GM12878 (cell line): ENCODE results near the gene EIF5. TPM values are rescaled to one million over a fixed set of nuclear protein-coding genes. Genes with fewer than 3 reads are reported as not detected.

Experiments used
- ATAC-seq: fragments of 200-7000 bp; cut with Tn5 transposase; 3 replicates; pipeline ENCODE4 v1.9.1; 2020; ENCODE audit warnings: mild to moderate bottlenecking, moderate library complexity
- BruUV-seq: library from RNA; stranded (reverse); fragments of 400-500 nt; replicated peaks from 2 replicates; lab custom pipeline; 2021; lab: Mats Ljungman, UMichigan
- CTCF ChIA-PET: fragments of 300-600 bp; sonication (Branson Sonifier 250); formaldehyde crosslinking; extraction: SDS; loops from one replicate; lab custom pipeline; 2021; ENCODE audit warnings: inconsistent platforms; lab: Yijun Ruan, JAX
- POLR2A ChIA-PET: fragments of 350-600 bp; formaldehyde crosslinking; extraction: SDS; loops from one replicate; lab custom pipeline; 2021; ENCODE audit warnings: inconsistent platforms; lab: Charles Lee
- RAD21 ChIA-PET: fragments of 300-600 bp; sonication (Branson Sonifier 250); formaldehyde crosslinking; loops from one replicate; lab custom pipeline; 2023; ENCODE audit warnings: antibody characterized with exemption; ENCODE audit not compliant: unreplicated experiment; lab: Charles Lee
- SMC1A ChIA-PET: fragments of 300-600 bp; sonication (Branson Sonifier 250); formaldehyde crosslinking; loops from one replicate; lab custom pipeline; 2023; ENCODE audit not compliant: unreplicated experiment, uncharacterized antibody; lab: Charles Lee
- DNase-seq: peaks from one replicate; pipeline ENCODE4 v3.0.0-alpha.2; 2011; ENCODE audit warnings: low read depth, low spot score
- FAIRE-seq: peaks from 3 replicates; lab custom pipeline; 2011; peaks lifted over from hg19 to GRCh38; lab: Jason Lieb, UNC
- H2AFZ ChIP-seq: 2 replicates; pipeline ENCODE4 v1.6.0; 2011; ENCODE audit warnings: low read depth, low read length, control low read depth; ENCODE audit not compliant: control insufficient read depth
- H3K27ac ChIP-seq: 2 replicates; pipeline ENCODE4 v1.5.1; 2011; ENCODE audit warnings: control low read depth; ENCODE audit not compliant: control insufficient read depth, insufficient read depth
- H3K27me3 ChIP-seq, 2 experiments: replicated peaks in 1 of 2; 2 replicates each; pipeline versions ENCODE4 v1.6.0 to v1.6.1; 2011; ENCODE audit warnings: low read length in 1 of 2; ENCODE audit not compliant: control insufficient read depth in 2 of 2, insufficient read depth in 2 of 2
- H3K36me3 ChIP-seq, 2 experiments: 2 replicates each; pipeline ENCODE4 v1.5.1; 2011; ENCODE audit warnings: low read length in 1 of 2; ENCODE audit not compliant: control insufficient read depth in 2 of 2, insufficient read depth in 2 of 2
- H3K4me1 ChIP-seq: 2 replicates; pipeline ENCODE4 v1.6.1; 2011; ENCODE audit warnings: mild to moderate bottlenecking, low read length, moderate library complexity, mixed read lengths; ENCODE audit not compliant: control insufficient read depth, insufficient read depth
- H3K4me2 ChIP-seq: 2 replicates; pipeline ENCODE4 v1.6.0; 2011; ENCODE audit warnings: control low read depth; ENCODE audit not compliant: control insufficient read depth, insufficient read depth
- H3K4me3 ChIP-seq: fragments of 200-600 bp; sonication (generic); 2 replicates; pipeline ENCODE4 v1.5.1; 2016
- H3K79me2 ChIP-seq: 2 replicates; pipeline ENCODE4 v1.6.0; 2011; ENCODE audit warnings: low read length; ENCODE audit not compliant: control insufficient read depth, insufficient read depth
- H3K9ac ChIP-seq: 2 replicates; pipeline ENCODE4 v1.8.0; 2011; ENCODE audit warnings: low read length, control low read depth, mixed read lengths; ENCODE audit not compliant: control insufficient read depth, insufficient read depth
- H3K9me3 ChIP-seq: replicated peaks from 3 replicates; pipeline ENCODE4 v1.5.1; 2011; ENCODE audit warnings: mild to moderate bottlenecking, low read length; ENCODE audit not compliant: control insufficient read depth, insufficient read depth
- H4K20me1 ChIP-seq: 2 replicates; pipeline ENCODE4 v1.6.0; 2011; ENCODE audit not compliant: control insufficient read depth, insufficient read depth
- ETV6 ChIP-seq, 2 experiments: fragments of 450-650 bp in 1 of 2; IDR thresholded peaks in 1 of 2; conservative IDR thresholded peaks in 1 of 2; 2 replicates each; pipeline ENCODE4 v1.6.1; 2014; ENCODE audit warnings: antibody characterized with exemption in 1 of 2, borderline replicate concordance in 1 of 2, low read depth in 1 of 2, mild to moderate bottlenecking in 1 of 2, moderate library complexity in 1 of 2
- MTA2 ChIP-seq: fragments of 450-650 bp; IDR thresholded peaks from 2 replicates; pipeline ENCODE4 v1.6.1; 2016; ENCODE audit warnings: low read depth, mild to moderate bottlenecking, moderate library complexity
- PAX8 ChIP-seq: fragments of 450-650 bp; IDR thresholded peaks from 2 replicates; pipeline ENCODE4 v1.6.1; 2017; ENCODE audit warnings: mild to moderate bottlenecking, moderate library complexity
- RCOR1 ChIP-seq: conservative IDR thresholded peaks from 2 replicates; pipeline ENCODE4 v1.6.1; 2012; ENCODE audit warnings: low read depth, low read length, improper control_type of control experiment
- RELA ChIP-seq: fragments of 450-650 bp; IDR thresholded peaks from 2 replicates; pipeline ENCODE4 v1.8.0; 2014; ENCODE audit warnings: borderline replicate concordance; ENCODE audit not compliant: partially characterized antibody
- RUNX3 ChIP-seq: IDR thresholded peaks from 2 replicates; pipeline ENCODE4 v1.6.1; 2012; ENCODE audit warnings: low read length, inconsistent platforms
- ZNF622 ChIP-seq: fragments of 450-650 bp; IDR thresholded peaks from 2 replicates; pipeline ENCODE4 v1.6.1; 2017; ENCODE audit warnings: mild to moderate bottlenecking, inconsistent platforms
- WGBS: methylation state at CpG from one replicate; pipeline ENCODE4 v1.1.6; 2016; ENCODE audit warnings: low lambda C conversion rate; ENCODE audit not compliant: insufficient replicate concordance, insufficient coverage; ENCODE audit errors: missing lambda C conversion rate; 5-methylcytosine and 5-hydroxymethylcytosine counted together
- in situ Hi-C: fragments of 300-500 bp; cut with MboI; formaldehyde crosslinking; loops from 9 replicates; pipeline ENCODE4 v1.14.3; 2018; ENCODE audit warnings: mixed read lengths
- intact Hi-C: fragments of 100-400 bp; cut with micrococcal nuclease; formaldehyde crosslinking; loops from one replicate; pipeline ENCODE4 v1.14.2; 2022; ENCODE audit not compliant: unreplicated experiment
- polyA plus RNA-seq, 11 experiments: library from polyadenylated mRNA; depleted of rRNA in 4 of 11; unstranded in 6 of 11; stranded (reverse) in 5 of 11; fragments of >200 nt; fragmentation: Nextera tagmentation in 4 of 11; fragmentation: Illumina TruSeq in 1 of 11; extraction: Ambion mirVana in 4 of 11; extraction: Trizol in 1 of 11; gene quantifications; 1 replicate in 1 of 11; 2 replicates in 10 of 11; pipeline versions ENCODE4 v1.2.1 to v1.2.3, GENCODE V29; 2011 to 2016; ENCODE audit warnings: inconsistent platforms in 2 of 11, missing spikeins in 2 of 11, low read depth in 1 of 11
- total RNA-seq, 4 experiments: library from RNA; depleted of rRNA in 3 of 4; stranded (reverse); fragments of >200 nt in 3 of 4; fragmentation: Illumina TruSeq in 1 of 4; extraction: Trizol in 1 of 4; gene quantifications; 2 replicates each; pipeline versions ENCODE4 v1.2.1 to v1.2.3, GENCODE V29; 2013 to 2021
- TF ChIP-seq, protein P1 (sequence below): IDR thresholded peaks from 2 replicates; pipeline ENCODE4 v1.6.1; 2011; ENCODE audit warnings: low read depth, low read length, improper control_type of control experiment, borderline replicate concordance
- TF ChIP-seq, protein P2 (sequence below): fragments of 450-650 bp; IDR thresholded peaks from 2 replicates; pipeline ENCODE4 v1.6.1; 2016; ENCODE audit warnings: mild to moderate bottlenecking
- TF ChIP-seq, protein P3 (sequence below): fragments of 450-650 bp; IDR thresholded peaks from 2 replicates; pipeline ENCODE4 v1.6.1; 2017; ENCODE audit warnings: mild to moderate bottlenecking, low read depth, inconsistent platforms; ENCODE audit not compliant: poor library complexity, severe bottlenecking

The EIF5 gene
- total and polyA plus RNA-seq, 10 of the 15 experiments (the other 5 are each of a cell fraction or from before 2014, with no cell fraction given): 51.2 to 360 (median 115) TPM

DNA sequence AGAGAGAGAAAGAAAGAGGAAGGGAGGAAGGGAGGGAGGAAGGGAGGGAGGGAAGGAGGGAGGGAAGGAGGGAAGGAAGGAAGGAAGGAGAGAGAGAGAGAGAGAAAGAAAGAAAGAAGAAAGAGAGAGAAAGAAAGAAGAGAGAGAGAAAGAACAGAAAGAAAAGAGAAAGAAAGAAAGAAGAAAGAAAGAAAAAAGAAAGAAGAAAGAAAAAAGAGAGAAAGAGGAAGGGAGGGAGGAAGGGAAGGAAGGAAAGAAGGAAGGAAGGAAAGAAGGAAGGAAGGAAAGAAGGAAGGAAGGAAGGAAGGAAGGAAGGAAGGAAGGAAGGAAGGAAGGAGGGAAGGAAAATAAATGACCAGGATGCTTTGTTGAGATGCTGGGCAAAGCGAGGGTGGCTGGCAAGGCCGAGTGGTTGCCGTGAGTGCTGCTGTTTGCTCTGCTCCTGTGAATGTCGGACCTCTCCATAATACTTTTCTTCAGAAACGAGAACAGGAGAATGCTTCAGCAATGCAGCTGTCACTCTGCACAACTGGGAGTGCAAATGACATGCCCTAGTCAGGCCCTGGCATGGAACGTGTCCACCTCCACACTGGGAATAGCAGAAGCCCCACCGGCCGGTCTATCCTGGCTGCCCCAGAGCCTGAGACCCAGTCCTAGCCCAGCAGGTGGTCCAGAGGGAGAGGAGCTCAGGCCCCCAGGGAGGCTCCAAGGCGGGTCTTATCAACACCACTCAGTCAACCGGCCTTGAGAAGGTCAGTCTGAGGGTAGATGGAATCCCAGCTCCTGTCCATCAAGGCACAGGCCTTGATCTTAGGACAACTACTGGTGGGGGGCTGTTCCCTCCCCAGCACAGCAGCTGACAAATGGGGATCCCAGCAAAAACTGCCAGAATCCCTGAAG lies 25.1 kb upstream of the EIF5 start (continued):
- TF ChIP-seq RCOR1: no peak

DNA sequence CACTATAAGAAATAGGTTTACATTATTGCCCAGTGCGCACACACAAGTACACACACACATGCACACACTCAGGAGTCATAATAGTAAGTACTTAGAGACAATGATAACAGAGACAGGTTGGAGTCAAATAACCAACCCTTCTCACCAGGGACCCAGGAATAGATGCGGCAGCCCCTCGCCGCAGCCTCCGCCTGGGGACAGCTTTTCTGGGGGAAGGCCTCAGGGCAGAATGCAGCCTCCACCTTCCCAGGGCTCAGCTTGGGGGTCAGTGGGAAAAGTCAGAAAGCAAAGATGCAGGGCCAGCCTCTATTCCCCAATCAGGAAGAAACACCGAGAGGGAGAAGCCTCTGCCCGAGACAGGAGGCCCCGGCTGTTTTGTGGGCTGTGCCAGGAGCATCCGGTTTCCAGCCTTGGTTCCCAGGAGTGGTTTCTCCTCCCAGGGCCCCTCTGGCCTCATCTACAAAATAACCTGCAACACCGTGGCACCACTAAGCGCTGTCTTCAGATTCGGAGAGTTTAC lies 23.4 kb upstream of the EIF5 start:
- ChIA-PET SMC1A (no interaction called here), CTCF (interaction anchor here (2.2 kb wide), 1 partner anchor 11 kb away, joined by 6 read pairs; no protein-coding TSS in a partner anchor)
- no peaks in the 10 kb centered on the region; the same call in 2 of the 3 replicates for H3K9me3 ChIP-seq

More for the DNA sequence above, 23.4 kb upstream of the EIF5 start:
- Histone ChIP-seq H2AFZ (no peak overlapping the region), H3K4me1 (no peaks in the 10 kb centered on the region), H3K27me3 (peaks cover 0 to 1% of the 10 kb centered on the region in 2 experiments; a peak in 2 of 4 replicates), H3K9ac (no peak overlapping the region), H3K36me3 (no peaks in the 10 kb centered on the region), H3K27ac (no peak overlapping the region), H3K4me2 (no peak overlapping the region), H3K79me2 (no peaks in the 10 kb centered on the region), H3K4me3 (no peak overlapping the region), H4K20me1 (no peaks in the 10 kb centered on the region)
- intact Hi-C loops: no loop called here
- WGBS: 74% methylated on average over 12 of the region's 12 CpGs
- FAIRE-seq (no peak), DNase-seq (no peak), ATAC-seq (no peak)
- RAD21 ChIA-PET: no interaction called here
- BruUV-seq: no TSS peak
- in situ Hi-C loops: no loop called here
- POLR2A ChIA-PET: no interaction called here
- TF ChIP-seq, protein P1, sequence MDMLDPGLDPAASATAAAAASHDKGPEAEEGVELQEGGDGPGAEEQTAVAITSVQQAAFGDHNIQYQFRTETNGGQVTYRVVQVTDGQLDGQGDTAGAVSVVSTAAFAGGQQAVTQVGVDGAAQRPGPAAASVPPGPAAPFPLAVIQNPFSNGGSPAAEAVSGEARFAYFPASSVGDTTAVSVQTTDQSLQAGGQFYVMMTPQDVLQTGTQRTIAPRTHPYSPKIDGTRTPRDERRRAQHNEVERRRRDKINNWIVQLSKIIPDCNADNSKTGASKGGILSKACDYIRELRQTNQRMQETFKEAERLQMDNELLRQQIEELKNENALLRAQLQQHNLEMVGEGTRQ: no peak
- TF ChIP-seq, protein P2, sequence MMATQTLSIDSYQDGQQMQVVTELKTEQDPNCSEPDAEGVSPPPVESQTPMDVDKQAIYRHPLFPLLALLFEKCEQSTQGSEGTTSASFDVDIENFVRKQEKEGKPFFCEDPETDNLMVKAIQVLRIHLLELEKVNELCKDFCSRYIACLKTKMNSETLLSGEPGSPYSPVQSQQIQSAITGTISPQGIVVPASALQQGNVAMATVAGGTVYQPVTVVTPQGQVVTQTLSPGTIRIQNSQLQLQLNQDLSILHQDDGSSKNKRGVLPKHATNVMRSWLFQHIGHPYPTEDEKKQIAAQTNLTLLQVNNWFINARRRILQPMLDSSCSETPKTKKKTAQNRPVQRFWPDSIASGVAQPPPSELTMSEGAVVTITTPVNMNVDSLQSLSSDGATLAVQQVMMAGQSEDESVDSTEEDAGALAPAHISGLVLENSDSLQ: no peak
- TF ChIP-seq PAX8: no peak
- TF ChIP-seq RUNX3: no peak
- no peak for TF ChIP-seq ETV6 (conservative IDR thresholded peaks at IDR 0.05 in 1 of 2, IDR thresholded peaks at IDR 0.05 in 1 of 2; ENCODE audit: borderline replicate concordance in 1 of 2, low read depth in 1 of 2)
- TF ChIP-seq ZNF622: no peak
- no peak for TF ChIP-seq MTA2
- TF ChIP-seq, protein P3, sequence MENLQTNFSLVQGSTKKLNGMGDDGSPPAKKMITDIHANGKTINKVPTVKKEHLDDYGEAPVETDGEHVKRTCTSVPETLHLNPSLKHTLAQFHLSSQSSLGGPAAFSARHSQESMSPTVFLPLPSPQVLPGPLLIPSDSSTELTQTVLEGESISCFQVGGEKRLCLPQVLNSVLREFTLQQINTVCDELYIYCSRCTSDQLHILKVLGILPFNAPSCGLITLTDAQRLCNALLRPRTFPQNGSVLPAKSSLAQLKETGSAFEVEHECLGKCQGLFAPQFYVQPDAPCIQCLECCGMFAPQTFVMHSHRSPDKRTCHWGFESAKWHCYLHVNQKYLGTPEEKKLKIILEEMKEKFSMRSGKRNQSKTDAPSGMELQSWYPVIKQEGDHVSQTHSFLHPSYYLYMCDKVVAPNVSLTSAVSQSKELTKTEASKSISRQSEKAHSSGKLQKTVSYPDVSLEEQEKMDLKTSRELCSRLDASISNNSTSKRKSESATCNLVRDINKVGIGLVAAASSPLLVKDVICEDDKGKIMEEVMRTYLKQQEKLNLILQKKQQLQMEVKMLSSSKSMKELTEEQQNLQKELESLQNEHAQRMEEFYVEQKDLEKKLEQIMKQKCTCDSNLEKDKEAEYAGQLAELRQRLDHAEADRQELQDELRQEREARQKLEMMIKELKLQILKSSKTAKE: no peak
- TF ChIP-seq RELA: no peak
